SK-N-SH (cell line): Measurements from ENCODE around the gene B4GALNT2. TPM values are rescaled to one million over a fixed set of nuclear protein-coding genes. Genes with fewer than 3 reads are reported as not detected.

ENCODE experiments used
- CTCF ChIA-PET: fragments of 300-600, 350-600 bp; formaldehyde crosslinking; extraction: SDS; loops from one replicate; lab custom pipeline; 2021; lab: Yijun Ruan, JAX
- POLR2A ChIA-PET: fragments of 350-600 bp; sonication (Branson Sonifier 250); formaldehyde crosslinking; extraction: SDS; loops from one replicate; lab custom pipeline; 2020; ENCODE audit warnings: antibody characterized with exemption, inconsistent platforms; lab: Yijun Ruan, JAX
- DNase-seq: peaks from one replicate; pipeline ENCODE4 v3.0.0; 2012
- H2AFZ ChIP-seq: fragments of 200-600 bp; sonication (generic); 2 replicates; pipeline ENCODE4 v1.8.1; 2016; ENCODE audit warnings: antibody characterized with exemption, mild to moderate bottlenecking, low read depth
- H3F3A ChIP-seq: fragments of 200-600 bp; sonication (generic); replicated peaks from 2 replicates; pipeline ENCODE3; 2016; ENCODE audit warnings: antibody characterized with exemption, mild to moderate bottlenecking; ENCODE audit not compliant: insufficient read depth
- H3K27ac ChIP-seq, 2 experiments: fragments of 200-500 bp in 1 of 2; fragments of 200-600 bp in 1 of 2; sonication (Bioruptor generic) in 1 of 2; sonication (generic), shearing (Covaris generic) in 1 of 2; 2 replicates each; pipeline versions ENCODE4 v1.5.1 to v1.6.1; 2014 to 2016; ENCODE audit warnings: low read depth in 2 of 2, inconsistent platforms in 1 of 2, low read length in 1 of 2, mild to moderate bottlenecking in 1 of 2, mixed read lengths in 1 of 2
- H3K27me3 ChIP-seq: fragments of 200-600 bp; sonication (generic), shearing (Covaris generic); 2 replicates; pipeline ENCODE4 v1.6.1; 2016; ENCODE audit warnings: mixed run types; ENCODE audit not compliant: insufficient read depth
- H3K36me3 ChIP-seq, 2 experiments: fragments of 200-500 bp in 1 of 2; fragments of 200-600 bp in 1 of 2; sonication (Bioruptor generic) in 1 of 2; sonication (generic) in 1 of 2; replicated peaks in 1 of 2; 2 replicates each; pipeline versions ENCODE3 to v1.5.1; 2014 to 2016; ENCODE audit warnings: low read length in 1 of 2, mild to moderate bottlenecking in 1 of 2; ENCODE audit not compliant: insufficient read depth in 2 of 2, control insufficient read depth in 1 of 2
- H3K4me1 ChIP-seq, 2 experiments: fragments of 200-500 bp in 1 of 2; fragments of 200-600 bp in 1 of 2; sonication (Bioruptor generic) in 1 of 2; sonication (generic), shearing (Covaris generic) in 1 of 2; 2 replicates each; pipeline versions ENCODE4 v1.5.1 to v1.6.1; 2014 to 2016; ENCODE audit warnings: low read depth in 1 of 2, low read length in 1 of 2, mixed run types in 1 of 2; ENCODE audit not compliant: insufficient read depth in 2 of 2, control insufficient read depth in 1 of 2
- H3K4me2 ChIP-seq: fragments of 200-600 bp; sonication (generic), shearing (Covaris generic); 2 replicates; pipeline ENCODE4 v1.6.1; 2017; ENCODE audit warnings: mixed run types
- H3K4me3 ChIP-seq, 2 experiments: fragments of 200-500 bp in 1 of 2; fragments of 200-600 bp in 1 of 2; sonication (Bioruptor generic) in 1 of 2; sonication (generic), shearing (Covaris generic) in 1 of 2; 2 replicates each; pipeline versions ENCODE4 v1.5.1 to v1.8.1; 2014 to 2016; ENCODE audit warnings: low read depth in 2 of 2, inconsistent platforms in 1 of 2, low read length in 1 of 2, mild to moderate bottlenecking in 1 of 2, mixed read lengths in 1 of 2, moderate library complexity in 1 of 2
- H3K79me2 ChIP-seq: fragments of 200-600 bp; sonication (generic); 2 replicates; pipeline ENCODE4 v1.8.1; 2017; ENCODE audit warnings: mild to moderate bottlenecking; ENCODE audit not compliant: insufficient read depth
- H3K9ac ChIP-seq: fragments of 200-600 bp; sonication (generic); 2 replicates; pipeline ENCODE4 v1.6.1; 2017; ENCODE audit warnings: mixed run types
- H3K9me2 ChIP-seq: fragments of 200-600 bp; sonication (generic); 2 replicates; pipeline ENCODE4 v1.6.1; 2017; ENCODE audit warnings: mixed run types
- H3K9me3 ChIP-seq: fragments of 200-600 bp; sonication (generic); 2 replicates; pipeline ENCODE4 v1.6.1; 2017; ENCODE audit warnings: mixed run types, mild to moderate bottlenecking, moderate library complexity
- H4K20me1 ChIP-seq: fragments of 200-600 bp; sonication (generic); 2 replicates; pipeline ENCODE4 v1.6.1; 2017; ENCODE audit warnings: mild to moderate bottlenecking, mixed run types; ENCODE audit not compliant: insufficient read depth
- CHD2 ChIP-seq: fragments of 150-350 bp; IDR thresholded peaks from 2 replicates; pipeline ENCODE4 v1.6.1; 2018; ENCODE audit warnings: low read length; ENCODE audit not compliant: partially characterized antibody
- CTCF ChIP-seq: fragments of 200-600 bp; sonication (generic); IDR thresholded peaks from 2 replicates; pipeline ENCODE4 v1.6.1; 2017; ENCODE audit warnings: antibody characterized with exemption, mild to moderate bottlenecking, moderate library complexity
- FOSL2 ChIP-seq: IDR thresholded peaks from 2 replicates; pipeline ENCODE4 v1.4.0; 2012; ENCODE audit warnings: low read depth, mild to moderate bottlenecking, moderate library complexity, borderline replicate concordance
- RFX5 ChIP-seq: IDR thresholded peaks from 2 replicates; pipeline ENCODE4 v1.6.1; 2012; ENCODE audit warnings: mild to moderate bottlenecking, improper control_type of control experiment, low read length
- SIN3A ChIP-seq: IDR thresholded peaks from 2 replicates; pipeline ENCODE4 v1.6.1; 2012; ENCODE audit warnings: low read depth, mild to moderate bottlenecking, low read length, moderate library complexity, borderline replicate concordance
- SMC3 ChIP-seq: IDR thresholded peaks from 2 replicates; pipeline ENCODE4 v1.6.1; 2012; ENCODE audit warnings: low read depth, low read length, improper control_type of control experiment
- USF1 ChIP-seq: IDR thresholded peaks from 2 replicates; pipeline ENCODE4 v1.4.0; 2012; ENCODE audit warnings: low read depth, borderline replicate concordance
- ZBTB33 ChIP-seq: IDR thresholded peaks from 2 replicates; pipeline ENCODE4 v1.4.0; 2012; ENCODE audit warnings: low read depth, borderline replicate concordance
- polyA plus RNA-seq, 3 experiments: library from polyadenylated mRNA; depleted of rRNA; stranded (reverse); fragments of >200 nt; gene quantifications; 2 replicates each; pipeline ENCODE4 v1.2.3, GENCODE V29; 2012

Gene B4GALNT2
- polyA plus RNA-seq, 1 of the 3 experiments (the other 2 are of a cell fraction) = not detected

GRCh38 chr17:49100601-49101000 lies 32.0 kb upstream of the B4GALNT2 start:
- no peak overlapping the region for H3K27ac ChIP-seq
- H3K79me2 ChIP-seq = no peaks in the 10 kb centered on the region
- H3K9me3 ChIP-seq = no peaks in the 10 kb centered on the region

More at GRCh38 chr17:49100601-49101000, 32.0 kb upstream of the B4GALNT2 start:
- Histone ChIP-seq H3K4me2 (no peak overlapping the region), H3K4me3 (no peak overlapping the region), H3K9me2 (no peaks in the 10 kb centered on the region), H3K36me3 (no peaks in the 10 kb centered on the region), H3F3A (peaks cover 14% of the 10 kb centered on the region), H3K27me3 (no peaks in the 10 kb centered on the region; the same call in 1 of the 2 replicates), H2AFZ (no peak overlapping the region), H3K4me1 (0 out of 4 replicates have a peak, but pooled peaks cover 0 to 5% of the 10 kb centered on the region in 2 experiments), H3K9ac (no peak overlapping the region), H4K20me1 (no peaks in the 10 kb centered on the region)
- ChIA-PET POLR2A (interaction anchor here (0.6 kb wide), 1 partner anchor 29 kb away, joined by 3 read pairs; no protein-coding TSS in a partner anchor), CTCF (no interaction called here)
- DNase-seq = no peak
- TF ChIP-seq USF1 = no peak
- TF ChIP-seq FOSL2 = no peak
- no peak for TF ChIP-seq RFX5
- TF ChIP-seq SMC3 = no peak
- no peak for TF ChIP-seq ZBTB33
- no peak for TF ChIP-seq SIN3A
- TF ChIP-seq CTCF = no peak
- no peak for TF ChIP-seq CHD2
